GM12801 (cell line): ENCODE measurements around the gene CDT1.

Source experiments
- TF ChIP-seq, protein P1 (sequence below): IDR thresholded peaks from one replicate; pipeline ENCODE4 v1.5.1; 2011; ENCODE audit warnings: control low read depth; ENCODE audit not compliant: insufficient read length; ENCODE audit errors: extremely low read depth

Gene CDT1

DNA sequence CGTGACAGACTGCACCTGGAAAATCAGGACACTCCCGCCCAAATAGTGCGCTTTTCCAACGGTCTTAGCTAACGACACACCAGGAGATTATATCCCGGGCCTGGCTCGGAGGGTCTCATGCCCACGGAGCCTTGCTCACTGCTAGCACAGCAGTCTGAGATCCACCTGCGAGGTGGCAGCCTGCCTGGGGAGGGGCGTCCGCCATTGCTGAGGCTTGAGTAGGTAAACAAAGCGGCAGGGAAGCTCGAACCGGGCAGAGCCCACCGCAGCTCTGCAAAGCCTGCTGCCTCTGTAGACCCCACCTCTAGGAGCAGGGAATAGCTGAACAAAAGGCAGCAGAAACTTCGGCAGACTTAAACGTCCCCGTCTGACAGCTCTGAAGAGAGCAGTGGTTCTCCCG, 48.0 kb downstream of the CDT1 start:
- TF ChIP-seq, protein P1, sequence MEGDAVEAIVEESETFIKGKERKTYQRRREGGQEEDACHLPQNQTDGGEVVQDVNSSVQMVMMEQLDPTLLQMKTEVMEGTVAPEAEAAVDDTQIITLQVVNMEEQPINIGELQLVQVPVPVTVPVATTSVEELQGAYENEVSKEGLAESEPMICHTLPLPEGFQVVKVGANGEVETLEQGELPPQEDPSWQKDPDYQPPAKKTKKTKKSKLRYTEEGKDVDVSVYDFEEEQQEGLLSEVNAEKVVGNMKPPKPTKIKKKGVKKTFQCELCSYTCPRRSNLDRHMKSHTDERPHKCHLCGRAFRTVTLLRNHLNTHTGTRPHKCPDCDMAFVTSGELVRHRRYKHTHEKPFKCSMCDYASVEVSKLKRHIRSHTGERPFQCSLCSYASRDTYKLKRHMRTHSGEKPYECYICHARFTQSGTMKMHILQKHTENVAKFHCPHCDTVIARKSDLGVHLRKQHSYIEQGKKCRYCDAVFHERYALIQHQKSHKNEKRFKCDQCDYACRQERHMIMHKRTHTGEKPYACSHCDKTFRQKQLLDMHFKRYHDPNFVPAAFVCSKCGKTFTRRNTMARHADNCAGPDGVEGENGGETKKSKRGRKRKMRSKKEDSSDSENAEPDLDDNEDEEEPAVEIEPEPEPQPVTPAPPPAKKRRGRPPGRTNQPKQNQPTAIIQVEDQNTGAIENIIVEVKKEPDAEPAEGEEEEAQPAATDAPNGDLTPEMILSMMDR: no peak

DNA sequence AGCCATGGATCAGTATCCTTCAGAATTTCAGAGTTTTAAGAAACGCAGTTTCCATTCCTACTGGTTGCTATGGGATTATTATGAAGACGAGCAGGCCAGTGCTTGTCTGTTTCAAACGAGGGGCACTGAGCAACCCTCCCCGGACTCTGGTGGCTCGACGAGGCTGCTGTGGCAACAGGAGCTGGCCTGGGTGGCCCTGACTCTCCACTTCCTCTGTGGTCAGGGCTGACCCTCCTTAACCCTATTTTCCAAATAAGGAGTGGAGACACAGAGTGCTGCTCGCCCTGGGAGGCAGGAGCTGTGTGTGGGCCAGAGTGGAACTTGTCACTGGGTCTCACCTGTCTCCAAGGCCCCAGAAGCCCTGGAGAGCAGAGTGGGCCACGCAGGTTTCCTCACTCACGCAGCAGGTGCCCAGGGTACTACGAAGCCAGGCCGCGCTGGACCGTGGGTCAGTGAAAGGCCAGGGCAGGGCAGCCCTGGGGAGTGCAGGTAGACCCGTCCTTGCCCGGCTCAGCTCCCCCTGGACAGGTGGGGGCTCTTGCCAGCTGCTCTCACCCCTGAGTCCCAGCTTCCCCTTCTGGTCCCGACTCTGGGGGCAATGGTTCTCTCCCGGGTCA, 49.8 kb downstream of the CDT1 start:
- TF ChIP-seq, protein P1: no peak

DNA sequence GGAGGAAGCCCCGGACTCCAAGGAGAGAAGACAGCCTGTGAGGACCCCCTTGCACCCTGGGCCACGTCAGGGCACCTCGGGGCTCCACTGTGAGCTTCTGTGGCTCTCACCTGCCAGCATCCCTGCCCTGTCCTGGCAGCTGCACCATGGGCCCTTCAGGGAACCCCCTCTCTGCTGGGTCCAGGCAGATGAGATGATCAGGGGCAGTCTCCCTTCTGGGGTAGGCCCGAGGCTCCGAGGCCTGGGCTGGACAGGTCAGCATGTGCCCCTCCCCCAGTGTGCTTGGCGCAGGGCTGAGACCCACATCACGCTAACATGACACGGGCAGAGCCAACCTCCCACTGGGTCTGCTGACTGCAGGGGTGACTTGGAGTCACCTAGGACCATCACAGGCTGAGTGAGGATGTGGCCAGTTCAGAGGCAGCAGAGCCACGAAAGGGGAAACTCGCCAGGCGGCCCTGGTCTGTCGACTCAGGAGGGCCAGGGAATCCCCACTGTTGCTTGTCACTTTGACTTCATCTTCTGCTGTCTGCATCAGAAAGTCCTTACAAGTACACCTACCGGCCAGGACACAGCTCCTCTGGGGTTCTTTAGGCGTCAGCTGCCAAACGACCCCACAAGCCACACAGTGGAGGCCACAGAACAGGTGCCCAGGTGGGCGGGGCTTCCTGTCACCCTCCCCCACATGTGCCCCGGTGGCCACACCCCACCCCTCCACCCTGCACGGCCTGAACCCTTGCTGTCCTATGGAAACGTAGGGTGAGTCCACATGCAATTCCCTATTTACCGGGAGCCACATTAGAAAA, 50.9 kb downstream of the CDT1 start:
- TF ChIP-seq, protein P1: no peak

DNA sequence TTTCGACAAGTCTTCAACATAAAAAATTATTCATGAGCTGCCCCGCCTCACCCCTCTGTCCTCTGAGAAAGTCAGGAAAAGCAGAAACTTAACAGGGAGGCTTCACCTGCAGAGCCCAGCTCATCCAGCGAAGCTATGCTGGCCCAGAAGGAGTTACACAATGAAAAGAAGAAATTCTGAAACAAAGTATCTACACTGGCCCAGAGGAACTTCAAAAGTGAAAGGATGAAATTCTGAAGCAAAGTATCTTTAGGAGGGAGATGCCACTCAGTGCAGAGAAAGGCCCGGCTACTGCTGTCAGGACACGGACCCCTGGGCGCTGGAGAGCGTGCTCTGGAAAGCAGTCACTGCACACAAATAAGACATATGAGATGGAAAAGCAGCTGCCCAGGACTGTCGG, 51.6 kb downstream of the CDT1 start:
- TF ChIP-seq, protein P1: no peak

DNA sequence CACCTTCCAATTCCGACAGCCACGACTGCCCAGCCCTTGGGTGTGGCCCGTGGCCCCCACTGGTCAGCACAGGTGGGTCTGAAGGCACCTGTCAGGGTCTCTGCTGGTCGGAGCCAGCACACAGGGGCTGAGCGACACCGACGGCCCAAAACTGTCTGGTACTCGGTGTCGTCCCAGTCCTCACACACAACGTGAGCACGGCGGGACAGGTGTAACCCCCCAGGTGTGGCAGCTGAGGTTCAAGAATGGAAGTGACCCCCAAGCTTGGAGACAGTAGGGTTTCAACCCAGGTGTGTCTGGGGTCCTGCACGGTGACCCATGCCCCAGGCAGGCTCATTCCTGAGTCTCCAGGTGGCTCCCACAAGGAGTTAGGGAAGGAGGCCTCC, 52.1 kb downstream of the CDT1 start:
- TF ChIP-seq, protein P1: no peak

DNA sequence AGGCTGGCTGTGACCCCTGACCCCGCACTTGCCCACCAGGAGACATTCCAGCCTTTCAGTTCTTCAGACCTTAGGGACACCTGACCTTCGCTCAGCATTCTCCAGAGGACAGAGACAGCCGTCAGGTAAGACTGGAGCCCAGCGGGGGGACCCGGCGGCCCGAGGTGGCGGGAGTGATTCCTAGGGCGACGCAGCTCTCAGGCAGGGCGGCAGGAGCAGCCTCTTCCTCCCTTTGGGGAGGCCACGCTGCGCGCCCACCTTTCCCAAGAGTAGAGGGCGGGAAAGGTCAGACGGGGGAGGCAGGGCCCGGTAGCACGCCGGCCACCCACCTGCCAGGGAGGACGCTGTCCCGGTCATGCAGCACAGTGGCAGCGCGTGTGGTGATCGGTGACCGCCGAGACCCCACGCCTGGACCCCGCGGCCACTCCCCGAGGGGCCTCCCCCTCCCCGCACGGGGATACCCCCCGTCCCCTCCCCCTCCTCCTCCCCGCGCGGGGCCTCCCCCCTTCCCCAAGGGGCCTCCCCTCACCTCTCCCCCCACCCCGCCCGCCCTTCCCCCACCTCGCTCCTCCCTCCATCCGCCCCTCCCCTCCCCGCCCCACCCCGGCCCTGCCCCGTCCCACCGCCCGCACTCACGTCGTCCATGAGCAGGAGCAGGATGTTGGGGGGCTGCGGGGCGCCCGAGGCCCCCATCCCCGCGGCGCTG, 52.7 kb downstream of the CDT1 start:
- TF ChIP-seq, protein P1: no peak
